OCI-LY1 (cell line): ENCODE results near the gene VDR.

Experiments
- CTCF ChIP-seq: fragments of 200-600 bp; sonication (generic), shearing (Covaris generic); IDR thresholded peaks from 2 replicates; pipeline ENCODE4 v1.5.1; 2017; ENCODE audit warnings: mild to moderate bottlenecking, antibody characterized with exemption, low read length, moderate library complexity, mixed read lengths
- EZH2 ChIP-seq: fragments of 200-600 bp; sonication (generic), shearing (Covaris generic); IDR thresholded peaks from 2 replicates; pipeline ENCODE4 v1.8.0; 2017; ENCODE audit warnings: borderline replicate concordance, mixed run types, mild to moderate bottlenecking, antibody characterized with exemption, low read length, moderate library complexity, mixed read lengths

DNA sequence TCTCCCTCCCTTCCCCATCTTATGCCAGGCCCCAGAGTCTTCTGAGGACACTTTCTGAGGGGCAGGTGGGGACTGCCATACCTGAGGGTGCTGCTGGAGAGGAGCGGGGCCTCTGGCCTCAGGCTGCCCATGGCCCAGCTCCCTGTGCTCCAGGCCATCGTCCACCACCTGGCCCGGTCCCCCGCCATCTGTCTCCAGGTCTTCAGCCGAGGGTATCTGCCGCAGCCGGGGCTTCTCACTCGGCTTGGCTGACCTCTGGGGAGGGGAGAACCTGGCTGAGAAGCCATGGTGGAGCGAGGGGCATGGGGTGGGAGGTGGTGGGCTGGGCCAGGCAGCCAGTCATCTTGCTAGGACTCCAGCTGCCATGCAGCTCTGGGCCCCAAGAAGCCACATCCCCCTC is 110.1 kb downstream of the VDR start:
- TF ChIP-seq CTCF (no peak), EZH2 (no peak)
